GM10248 (cell line): ENCODE data around the gene OR5W2.

Experiments used
- CTCF ChIA-PET: fragments of 300-600 bp; sonication (Branson Sonifier 250); formaldehyde crosslinking; extraction: SDS; loops from one replicate; lab custom pipeline; 2021; ENCODE audit warnings: antibody characterized with exemption; lab: Yijun Ruan, JAX
- POLR2A ChIA-PET: fragments of 350-650 bp; sonication (Branson Sonifier 250); formaldehyde crosslinking; extraction: SDS; loops from one replicate; lab custom pipeline; 2020; ENCODE audit warnings: antibody characterized with exemption; lab: Yijun Ruan, JAX
- DNase-seq: peaks from one replicate; pipeline ENCODE4 v3.0.0; 2012; ENCODE audit errors: extremely low spot score
- TF ChIP-seq, protein P1 (sequence below): IDR thresholded peaks from 2 replicates; pipeline ENCODE4 v1.5.1; 2012; ENCODE audit warnings: mild to moderate bottlenecking, low read depth; ENCODE audit errors: extremely low read depth, missing control alignments, control extremely low read depth

OR5W2 gene

DNA sequence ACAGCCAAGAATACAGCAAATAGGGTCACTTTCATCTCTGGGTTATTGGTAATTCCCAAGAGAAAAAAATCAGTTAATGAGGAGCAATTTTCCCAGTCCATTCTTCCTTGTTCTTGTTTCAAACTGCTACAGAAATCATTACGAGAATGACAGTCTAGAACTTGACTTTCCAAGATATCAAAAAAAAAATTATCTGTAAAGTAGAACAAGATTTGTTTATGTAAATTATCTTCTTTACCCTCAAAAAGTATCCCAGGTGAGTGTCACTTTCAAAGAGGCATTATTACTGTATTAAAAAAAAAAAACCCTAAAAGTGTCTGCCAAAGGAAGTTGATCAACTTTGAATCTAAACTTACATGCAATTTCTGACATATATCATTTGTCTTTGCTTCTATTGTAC is at the start of gene OR5W2:
TSS of gene OR5W2 (minus strand) at position 101 of the 400 bp plus-strand sequence. CDS start at position 101, 0 bp downstream.
- POLR2A ChIA-PET, result no interaction called here
- DNase-seq, result no peak
- TF ChIP-seq, protein P1, sequence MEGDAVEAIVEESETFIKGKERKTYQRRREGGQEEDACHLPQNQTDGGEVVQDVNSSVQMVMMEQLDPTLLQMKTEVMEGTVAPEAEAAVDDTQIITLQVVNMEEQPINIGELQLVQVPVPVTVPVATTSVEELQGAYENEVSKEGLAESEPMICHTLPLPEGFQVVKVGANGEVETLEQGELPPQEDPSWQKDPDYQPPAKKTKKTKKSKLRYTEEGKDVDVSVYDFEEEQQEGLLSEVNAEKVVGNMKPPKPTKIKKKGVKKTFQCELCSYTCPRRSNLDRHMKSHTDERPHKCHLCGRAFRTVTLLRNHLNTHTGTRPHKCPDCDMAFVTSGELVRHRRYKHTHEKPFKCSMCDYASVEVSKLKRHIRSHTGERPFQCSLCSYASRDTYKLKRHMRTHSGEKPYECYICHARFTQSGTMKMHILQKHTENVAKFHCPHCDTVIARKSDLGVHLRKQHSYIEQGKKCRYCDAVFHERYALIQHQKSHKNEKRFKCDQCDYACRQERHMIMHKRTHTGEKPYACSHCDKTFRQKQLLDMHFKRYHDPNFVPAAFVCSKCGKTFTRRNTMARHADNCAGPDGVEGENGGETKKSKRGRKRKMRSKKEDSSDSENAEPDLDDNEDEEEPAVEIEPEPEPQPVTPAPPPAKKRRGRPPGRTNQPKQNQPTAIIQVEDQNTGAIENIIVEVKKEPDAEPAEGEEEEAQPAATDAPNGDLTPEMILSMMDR, result no peak
- CTCF ChIA-PET, result no interaction called here

DNA sequence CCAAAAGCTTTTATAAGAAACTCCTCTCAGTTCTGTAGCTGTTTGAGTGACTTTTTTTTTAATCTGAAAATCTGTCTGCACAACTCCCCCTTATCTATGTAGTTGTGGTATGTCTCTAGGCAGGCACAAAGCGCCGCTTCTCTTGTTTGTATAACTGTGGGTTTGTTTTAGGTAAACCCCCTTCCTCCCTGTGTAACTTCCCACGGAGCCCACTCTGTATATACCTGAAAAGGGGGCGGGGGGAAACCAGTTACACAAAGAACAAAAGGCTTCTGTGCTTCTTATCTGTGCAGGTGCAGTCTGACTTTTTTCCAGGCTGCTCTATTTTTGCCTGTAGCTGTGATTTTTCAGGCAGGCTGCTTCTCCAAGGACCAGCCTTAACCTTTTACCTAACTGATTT is 42.1 kb upstream of the OR5W2 start:
- TF ChIP-seq, protein P1, result no peak
- CTCF ChIA-PET, result no interaction called here
- no peak for DNase-seq
- POLR2A ChIA-PET, result no interaction called here

DNA sequence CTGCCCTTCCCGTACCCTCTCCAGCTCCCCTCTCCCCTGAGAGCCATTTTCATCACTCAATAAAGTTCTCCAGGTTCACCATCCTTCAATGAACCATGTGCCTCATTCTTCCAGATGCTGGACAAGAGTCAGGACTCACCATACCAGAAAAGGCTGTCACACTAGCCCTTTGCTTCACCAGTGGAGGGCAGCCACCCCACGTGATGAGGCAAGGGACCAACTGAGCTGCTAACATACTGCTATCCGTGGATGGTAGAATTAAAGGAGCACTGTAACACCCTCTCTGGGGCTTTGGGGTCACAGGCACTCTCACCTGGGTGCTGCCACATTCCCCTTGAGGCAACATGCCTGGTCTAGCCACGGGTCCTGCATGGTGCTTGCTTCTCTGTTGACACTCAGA is 34.9 kb upstream of the OR5W2 start:
- no peak for DNase-seq
- TF ChIP-seq, protein P1, result no peak
- POLR2A ChIA-PET, result no interaction called here
- CTCF ChIA-PET, result no interaction called here

DNA sequence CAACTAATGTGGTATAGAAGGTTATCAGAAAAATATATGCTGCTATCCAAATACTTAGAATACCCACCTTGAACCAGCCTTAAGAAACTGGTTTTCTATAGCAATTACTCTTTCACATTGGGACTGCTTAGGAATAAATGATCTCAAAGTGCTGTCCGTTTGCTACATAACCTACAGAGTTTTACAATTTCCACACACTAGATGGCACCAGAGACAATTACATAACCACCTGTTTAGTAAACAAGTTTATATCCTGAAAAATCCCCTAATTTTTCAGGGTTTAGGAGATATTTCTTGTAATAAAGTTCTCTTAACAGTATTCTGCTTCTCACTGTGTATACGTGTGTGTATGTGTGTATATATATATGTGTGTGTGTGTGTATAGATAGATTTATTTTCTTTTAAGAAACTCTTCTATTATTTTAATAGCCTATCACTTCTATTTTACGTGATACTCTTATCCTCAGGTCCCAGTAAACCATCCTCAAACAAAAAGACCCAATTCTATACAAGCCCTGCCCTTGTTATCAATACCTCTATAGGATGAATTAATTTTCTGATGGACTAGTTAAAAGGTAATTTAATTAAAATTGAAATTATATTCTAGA is 28.5 kb upstream of the OR5W2 start:
- TF ChIP-seq, protein P1, result peak; percentile 47
- ChIA-PET POLR2A (no interaction called here), CTCF (interaction anchor here (0.8 kb wide), 1 partner anchor 11 kb away, joined by 3 read pairs; no protein-coding TSS in a partner anchor)
- no peak for DNase-seq

DNA sequence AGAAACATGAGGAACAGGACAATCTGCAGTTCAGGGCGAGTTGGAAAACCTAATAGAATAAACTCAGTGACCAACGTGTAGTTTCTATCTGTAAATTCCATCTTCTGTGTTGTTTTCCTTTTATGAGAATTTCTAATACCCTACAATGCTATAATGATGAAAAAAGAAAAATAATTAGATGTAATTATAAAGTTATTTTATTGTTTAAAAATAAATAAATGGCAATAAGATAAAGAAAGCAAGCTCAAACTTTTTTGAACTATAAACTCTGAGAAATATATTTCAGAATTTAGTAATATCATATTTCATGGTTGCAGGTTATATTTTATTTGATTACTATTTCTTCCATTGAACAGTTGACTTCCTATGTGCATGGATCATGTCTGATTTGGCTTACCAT is 21.9 kb upstream of the OR5W2 start, which contains the start of gene OR5I1:
TSS of gene OR5I1 (minus strand) at position 101 of the 400 bp plus-strand sequence. CDS start at position 101, 0 bp downstream.
- ChIA-PET POLR2A (no interaction called here), CTCF (no interaction called here)
- TF ChIP-seq, protein P1, result no peak
- no peak for DNase-seq

DNA sequence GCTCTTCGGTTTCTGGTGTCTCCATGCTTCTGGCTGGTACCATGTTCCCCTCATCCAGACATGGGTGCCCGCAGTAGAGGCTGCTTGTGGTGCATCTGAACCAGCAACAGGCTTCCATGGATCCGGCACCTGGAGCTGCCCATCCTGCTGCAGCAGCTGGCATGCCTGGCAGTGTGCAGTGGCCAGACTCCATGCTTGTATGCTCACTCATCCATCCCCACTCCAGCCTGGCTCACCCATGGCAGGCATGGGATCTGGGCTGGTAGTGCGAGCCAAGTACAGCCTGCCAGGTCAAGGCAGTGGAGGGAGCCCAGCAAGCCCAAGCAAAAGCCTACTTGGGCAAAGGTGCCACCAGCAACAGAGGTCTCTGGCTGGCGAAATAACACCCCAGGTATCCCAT is 6.2 kb upstream of the OR5W2 start:
- DNase-seq, result no peak
- POLR2A ChIA-PET, result no interaction called here
- CTCF ChIA-PET, result no interaction called here
- TF ChIP-seq, protein P1, result no peak
